ENCODE data around the gene EXOSC10. TPM values are rescaled to one million over a fixed set of nuclear protein-coding genes. Genes with fewer than 3 reads are reported as not detected.
"Not testable (repeated sequence)": the region's sequence is repeated elsewhere in the genome, so short reads cannot be mapped to it uniquely, and the experiment has no call there.

The EXOSC10 gene
- total RNA-seq, 1 donor from 2014 or later = 93.5 TPM

DNA sequence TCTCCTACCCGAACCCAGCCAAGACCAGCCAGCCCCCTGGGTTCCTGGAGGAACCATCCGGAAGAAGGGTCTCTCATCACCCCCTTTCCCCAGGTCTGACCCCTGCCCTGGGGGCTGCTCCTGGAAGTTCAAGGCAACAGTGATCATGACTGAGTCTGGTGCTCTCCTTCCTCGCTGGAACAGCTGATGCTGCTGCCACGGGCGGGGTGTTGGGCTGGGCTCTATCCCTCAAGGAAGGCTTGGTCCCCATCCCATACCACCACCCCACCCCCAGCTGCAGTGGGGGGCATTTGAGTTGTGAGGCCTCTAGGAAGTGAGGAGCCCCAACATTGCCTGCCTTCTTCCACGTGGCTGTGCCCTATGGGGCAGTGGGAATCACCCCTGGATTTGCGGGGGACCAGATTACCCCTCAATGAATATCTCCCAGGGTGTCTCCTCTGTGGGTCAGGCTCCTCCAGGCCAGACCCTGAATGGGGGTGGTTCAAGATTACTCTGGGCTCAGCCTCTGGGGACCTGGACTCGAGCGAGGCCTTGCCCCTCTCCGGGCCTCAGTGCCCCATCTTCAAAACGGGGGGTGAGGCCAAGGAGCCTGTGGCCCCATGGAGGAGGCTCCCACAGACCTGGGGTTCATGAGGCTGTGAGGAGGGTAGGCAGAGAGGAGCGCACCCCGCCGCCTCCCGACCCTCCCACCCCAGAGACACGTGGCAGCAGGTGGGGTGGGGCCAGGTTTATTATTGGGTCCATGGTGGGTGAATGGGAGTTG, 55.4 kb downstream of the EXOSC10 start:
- Mint-ChIP-seq H3K27me3 (ENCODE audit: insufficient read depth) (no peaks in the 10 kb centered on the region), H3K4me1 (ENCODE audit: low read depth) (no peaks in the 10 kb centered on the region), H3K27ac (no peak overlapping the region), H3K36me3 (ENCODE audit: low read depth) (no peaks in the 10 kb centered on the region), H3K9me3 (no peaks in the 10 kb centered on the region), H3K4me3 (no peak overlapping the region)
- DNase-seq (ENCODE audit: low spot score) = no peak
- intact Hi-C loops (cut with micrococcal nuclease) = no loop called here

DNA sequence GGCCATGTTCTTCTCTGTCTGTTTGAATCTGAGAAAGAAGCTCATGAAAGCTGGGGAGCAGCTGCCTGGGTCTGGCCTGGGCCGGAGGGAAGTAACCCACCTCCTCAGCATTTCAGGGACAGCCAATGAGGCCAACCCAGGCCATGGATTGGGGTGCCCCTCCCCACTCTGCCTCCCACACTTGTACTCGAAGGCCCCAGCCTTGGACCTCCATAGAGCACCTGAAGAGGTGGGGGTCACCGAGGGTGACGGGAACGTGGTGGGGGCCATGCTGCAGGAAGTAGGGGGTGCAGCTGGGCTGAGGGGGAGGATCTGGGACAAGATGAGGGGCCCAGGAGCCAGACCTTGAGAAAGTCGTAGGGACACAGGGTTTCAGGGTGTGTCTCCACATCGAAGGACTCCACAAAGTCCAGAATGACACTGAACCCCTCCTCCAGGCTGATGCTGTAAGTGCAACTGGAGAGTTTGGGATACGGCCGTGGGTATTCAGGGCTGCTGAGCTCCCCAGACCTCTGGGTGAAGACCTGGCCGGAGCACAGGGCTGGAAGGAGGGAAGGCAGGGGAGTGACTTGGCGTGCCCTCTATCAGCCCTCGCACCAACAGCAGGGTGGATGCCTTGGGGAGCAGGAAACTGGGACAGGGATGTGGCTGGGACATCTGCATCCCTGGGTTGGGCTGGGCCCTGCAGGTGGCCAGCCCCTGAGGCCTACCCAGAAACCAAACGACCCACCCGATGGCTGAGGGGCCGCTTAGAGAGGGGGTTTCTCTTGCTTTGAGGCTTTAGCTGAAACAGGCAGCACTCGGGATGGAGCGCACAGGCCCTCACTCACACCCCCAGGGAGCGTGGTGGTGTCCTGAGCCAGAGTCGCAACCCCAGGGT, 56.4 kb downstream of the EXOSC10 start:
- DNase-seq (ENCODE audit: low spot score) = no peak
- Mint-ChIP-seq H3K9me3 (no peaks in the 10 kb centered on the region), H3K27ac (no peak overlapping the region), H3K27me3 (ENCODE audit: insufficient read depth) (no peaks in the 10 kb centered on the region), H3K4me1 (ENCODE audit: low read depth) (no peaks in the 10 kb centered on the region), H3K4me3 (no peak overlapping the region), H3K36me3 (ENCODE audit: low read depth) (no peaks in the 10 kb centered on the region)
- intact Hi-C loops (cut with micrococcal nuclease) = no loop called here

DNA sequence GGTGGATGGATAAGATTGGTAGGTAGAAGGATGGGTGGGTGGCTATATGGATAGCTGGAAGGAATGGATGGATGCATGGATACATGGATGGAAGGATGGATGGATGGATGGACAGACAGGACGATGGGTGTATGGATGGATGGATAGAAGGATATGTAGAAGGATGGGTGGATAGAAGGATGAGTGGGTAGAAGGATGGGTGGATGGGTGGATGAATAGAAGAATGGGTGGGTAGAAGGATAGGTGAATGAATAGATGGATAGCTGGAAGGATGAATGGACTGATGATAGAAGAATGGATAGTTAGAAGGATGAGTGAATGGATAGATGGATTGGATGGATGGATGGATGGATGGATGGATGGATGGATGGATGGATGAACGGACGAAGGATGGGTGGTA, 57.6 kb downstream of the EXOSC10 start:
- H3K4me3 Mint-ChIP-seq = no peak overlapping the region
- H3K9me3 Mint-ChIP-seq = no peaks in the 10 kb centered on the region
- H3K27ac Mint-ChIP-seq = no peak overlapping the region
- H3K36me3 Mint-ChIP-seq (ENCODE audit: low read depth) = no peaks in the 10 kb centered on the region
- H3K4me1 Mint-ChIP-seq (ENCODE audit: low read depth) = peaks cover 7% of the 10 kb centered on the region
- no peak for DNase-seq (ENCODE audit: low spot score)
- peaks cover 3% of the 10 kb centered on the region for H3K27me3 Mint-ChIP-seq (ENCODE audit: insufficient read depth)
- intact Hi-C loops (cut with micrococcal nuclease) = no loop called here

DNA sequence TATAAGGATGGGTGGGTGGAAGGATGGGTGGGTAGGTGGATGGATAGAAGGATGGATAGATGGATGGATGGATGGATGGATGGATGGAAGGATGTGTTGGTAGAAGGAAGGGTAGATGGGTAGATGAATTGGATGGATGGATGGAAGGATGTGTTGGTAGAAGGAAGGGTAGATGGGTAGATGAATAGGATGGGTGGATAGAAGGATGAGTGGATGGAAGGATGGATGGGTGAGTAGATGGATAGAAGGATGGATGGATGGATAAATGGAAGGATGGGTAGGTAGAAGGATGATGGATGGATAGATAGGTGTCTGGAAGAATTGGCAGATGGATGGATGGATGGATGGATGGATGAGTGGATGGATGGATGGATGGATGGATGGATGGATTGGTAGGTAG, 58.6 kb downstream of the EXOSC10 start:
- no peaks in the 10 kb centered on the region for H3K9me3 Mint-ChIP-seq
- DNase-seq (ENCODE audit: low spot score) = no peak
- H3K27me3 Mint-ChIP-seq (ENCODE audit: insufficient read depth) = peaks cover 3% of the 10 kb centered on the region
- intact Hi-C loops (cut with micrococcal nuclease) = no loop called here
- H3K36me3 Mint-ChIP-seq (ENCODE audit: low read depth) = no peaks in the 10 kb centered on the region
- H3K4me3 Mint-ChIP-seq = no peak overlapping the region
- H3K4me1 Mint-ChIP-seq (ENCODE audit: low read depth) = peaks cover 7% of the 10 kb centered on the region
- no peak overlapping the region for H3K27ac Mint-ChIP-seq

DNA sequence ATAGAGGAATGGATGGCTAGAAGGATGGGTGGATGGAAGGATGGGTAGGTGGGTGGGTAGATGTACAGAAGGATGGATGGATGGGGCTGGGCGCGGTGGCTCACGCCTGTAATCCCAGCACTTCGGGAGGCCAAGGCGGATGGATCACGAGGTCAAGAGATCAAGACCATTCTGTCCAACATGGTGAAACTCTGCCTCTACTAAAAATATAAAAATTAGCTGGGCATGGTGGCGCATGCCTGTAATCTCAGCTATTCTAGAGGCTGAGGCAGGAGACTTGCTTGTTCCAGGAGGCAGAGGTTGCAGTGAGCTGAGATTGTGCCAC, 59.6 kb downstream of the EXOSC10 start:
- H3K9me3 Mint-ChIP-seq; H3K27ac Mint-ChIP-seq; H3K4me3 Mint-ChIP-seq; intact Hi-C loops (cut with micrococcal nuclease); DNase-seq (ENCODE audit: low spot score); H3K27me3 Mint-ChIP-seq (ENCODE audit: insufficient read depth); H3K4me1 Mint-ChIP-seq (ENCODE audit: low read depth); H3K36me3 Mint-ChIP-seq (ENCODE audit: low read depth): not testable (repeated sequence)

DNA sequence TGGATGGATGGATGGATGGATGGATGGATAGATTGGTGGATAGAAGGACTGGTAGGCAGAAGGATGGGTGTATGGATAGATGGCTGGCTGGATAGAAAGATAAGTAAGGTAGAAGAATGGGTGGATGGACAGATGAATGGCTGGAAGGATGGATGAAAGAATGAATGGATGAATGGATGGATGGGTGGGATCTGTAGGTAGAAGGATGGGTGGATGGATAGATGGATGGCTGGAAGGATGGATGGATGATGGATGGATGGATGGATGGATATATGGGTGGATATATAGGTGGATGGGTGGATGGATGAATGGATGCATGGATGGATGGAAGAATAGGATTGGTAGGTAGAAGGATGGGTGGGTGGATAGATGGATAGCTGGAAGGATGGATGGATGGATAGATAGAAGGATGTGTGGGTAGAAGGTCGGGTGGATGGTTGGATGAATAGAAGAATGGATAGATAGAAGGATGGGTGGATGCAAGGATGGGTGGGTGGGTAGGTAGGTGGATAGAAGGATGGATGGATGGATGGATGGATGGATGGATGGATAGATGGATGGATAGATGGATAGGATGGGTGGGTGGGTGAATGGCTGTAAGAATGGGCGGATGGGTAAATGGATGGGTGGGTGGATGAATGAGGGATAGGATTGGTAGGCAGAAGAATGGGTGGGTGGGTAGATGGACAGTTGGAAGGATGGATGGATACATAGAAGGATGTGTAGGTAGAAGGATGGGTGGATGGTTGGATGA, 60.1 kb downstream of the EXOSC10 start:
- intact Hi-C loops (cut with micrococcal nuclease) = loop anchor here (5.0 kb wide), 1 partner anchor 33 kb away; no protein-coding TSS in a partner anchor
- Mint-ChIP-seq H3K9me3 (no peaks in the 10 kb centered on the region), H3K27me3 (ENCODE audit: insufficient read depth) (peaks cover 3% of the 10 kb centered on the region), H3K36me3 (ENCODE audit: low read depth) (no peaks in the 10 kb centered on the region), H3K4me1 (ENCODE audit: low read depth) (peaks cover 7% of the 10 kb centered on the region), H3K4me3 (no peak overlapping the region), H3K27ac (no peak overlapping the region)
- no peak for DNase-seq (ENCODE audit: low spot score)

DNA sequence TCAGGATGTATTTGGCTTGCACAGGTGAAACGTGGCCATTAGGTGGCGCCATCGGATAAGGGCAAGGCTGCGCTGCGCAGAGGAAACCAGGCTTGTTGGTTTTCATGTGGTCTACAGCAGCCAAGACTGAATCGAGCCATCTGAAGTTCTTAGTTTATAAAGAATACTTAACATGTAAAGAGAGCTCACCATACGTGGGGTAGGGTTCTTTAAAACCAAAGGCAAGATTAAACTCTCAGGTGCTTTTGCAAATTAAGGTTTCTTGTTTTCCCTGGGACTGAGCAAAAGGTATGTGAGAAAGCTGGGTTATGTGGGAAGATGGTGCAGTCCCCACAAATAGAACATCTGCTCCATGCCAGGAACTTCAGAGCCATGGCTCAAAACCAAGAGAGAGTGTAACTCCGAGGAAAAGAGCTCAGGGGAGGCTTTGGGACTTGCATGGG, 61.9 kb downstream of the EXOSC10 start:
- no peaks in the 10 kb centered on the region for H3K36me3 Mint-ChIP-seq (ENCODE audit: low read depth)
- no peak overlapping the region for H3K27ac Mint-ChIP-seq
- H3K9me3 Mint-ChIP-seq = no peaks in the 10 kb centered on the region
- H3K4me1 Mint-ChIP-seq (ENCODE audit: low read depth) = peaks cover 7% of the 10 kb centered on the region
- DNase-seq (ENCODE audit: low spot score) = peak; percentile 80
- intact Hi-C loops (cut with micrococcal nuclease) = loop anchor here (1.0 to 5.0 kb wide), 6 partner anchors 23 to 681 kb away; partner anchors contain the start of genes EXOSC10 and SRM
- H3K4me3 Mint-ChIP-seq = no peak overlapping the region
- peaks cover 3% of the 10 kb centered on the region for H3K27me3 Mint-ChIP-seq (ENCODE audit: insufficient read depth)

DNA sequence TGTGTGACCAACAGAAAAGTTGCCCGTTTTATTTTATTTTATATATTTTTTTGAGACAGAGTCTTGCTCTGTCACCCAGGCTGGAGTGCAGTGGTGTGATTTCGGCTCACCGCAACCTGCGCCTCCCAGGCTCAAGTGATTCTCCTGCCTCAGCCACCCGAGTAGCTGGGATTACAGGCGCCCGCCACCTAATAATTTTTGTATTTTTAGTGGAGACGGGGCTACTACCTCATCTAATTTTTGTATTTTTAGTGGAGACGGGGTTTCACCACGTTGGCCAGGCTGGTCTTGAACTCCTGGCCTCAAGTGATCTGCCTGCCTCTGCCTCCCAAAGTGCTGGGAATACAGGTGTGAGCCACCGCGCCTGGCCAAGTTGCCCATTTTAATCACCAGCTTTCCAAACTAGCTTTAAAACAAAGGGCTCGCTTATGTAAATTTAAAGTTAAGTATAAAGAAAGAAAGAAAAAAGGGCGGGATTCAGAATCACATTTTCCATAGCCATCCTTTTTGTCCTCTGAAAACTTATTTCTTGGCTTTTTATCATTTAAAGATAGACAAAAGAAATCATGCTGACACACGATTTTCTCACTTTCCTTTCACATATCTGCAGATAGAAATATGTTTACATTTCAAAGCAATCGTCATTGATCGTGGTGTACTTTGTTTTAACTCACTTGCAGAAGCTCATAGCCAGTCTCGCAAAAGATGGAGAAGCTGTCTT, 62.5 kb downstream of the EXOSC10 start:
- not testable (repeated sequence) for H3K27ac Mint-ChIP-seq; H3K4me1 Mint-ChIP-seq (ENCODE audit: low read depth); H3K27me3 Mint-ChIP-seq (ENCODE audit: insufficient read depth); H3K9me3 Mint-ChIP-seq; H3K4me3 Mint-ChIP-seq; DNase-seq (ENCODE audit: low spot score); H3K36me3 Mint-ChIP-seq (ENCODE audit: low read depth)
- intact Hi-C loops (cut with micrococcal nuclease) = loop anchor here (1.0 to 5.0 kb wide), 6 partner anchors 23 to 682 kb away; partner anchors contain the start of genes EXOSC10 and SRM

DNA sequence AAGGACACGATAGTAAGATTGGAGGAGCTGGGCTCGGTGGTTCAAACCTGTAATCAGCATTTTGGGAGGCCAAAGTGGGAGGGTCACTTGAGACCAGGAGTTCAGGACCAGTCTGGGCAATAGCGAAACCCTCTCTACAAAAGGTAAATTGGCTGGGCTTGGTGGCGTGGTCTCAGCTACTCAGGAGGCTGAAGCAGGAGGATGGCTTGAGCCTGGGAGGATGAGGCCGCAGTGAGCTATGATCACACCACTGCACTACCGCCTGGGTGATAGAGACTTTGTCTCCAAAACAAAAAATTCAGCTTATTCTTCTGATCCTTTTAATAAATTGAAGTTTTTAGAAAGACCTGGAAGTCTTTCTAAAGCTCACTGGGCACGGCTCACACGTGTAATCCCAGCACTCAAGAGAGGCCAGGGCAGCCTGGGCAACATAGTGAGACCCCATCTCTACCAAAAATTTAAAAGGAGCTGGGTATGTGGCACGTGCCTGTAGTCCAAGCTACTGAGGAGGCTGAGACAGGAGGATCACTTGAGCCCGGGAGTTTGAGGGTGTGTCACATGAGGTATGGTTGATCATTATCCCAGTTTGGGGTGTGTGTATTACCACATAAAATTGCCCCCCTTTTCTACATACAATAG, 67.9 kb downstream of the EXOSC10 start:
- Mint-ChIP-seq H3K9me3 (no peaks in the 10 kb centered on the region), H3K27ac (no peak overlapping the region), H3K36me3 (ENCODE audit: low read depth) (peaks cover 6% of the 10 kb centered on the region), H3K4me3 (no peak overlapping the region), H3K27me3 (ENCODE audit: insufficient read depth) (no peaks in the 10 kb centered on the region), H3K4me1 (ENCODE audit: low read depth) (no peaks in the 10 kb centered on the region)
- no peak for DNase-seq (ENCODE audit: low spot score)
- intact Hi-C loops (cut with micrococcal nuclease) = no loop called here

DNA sequence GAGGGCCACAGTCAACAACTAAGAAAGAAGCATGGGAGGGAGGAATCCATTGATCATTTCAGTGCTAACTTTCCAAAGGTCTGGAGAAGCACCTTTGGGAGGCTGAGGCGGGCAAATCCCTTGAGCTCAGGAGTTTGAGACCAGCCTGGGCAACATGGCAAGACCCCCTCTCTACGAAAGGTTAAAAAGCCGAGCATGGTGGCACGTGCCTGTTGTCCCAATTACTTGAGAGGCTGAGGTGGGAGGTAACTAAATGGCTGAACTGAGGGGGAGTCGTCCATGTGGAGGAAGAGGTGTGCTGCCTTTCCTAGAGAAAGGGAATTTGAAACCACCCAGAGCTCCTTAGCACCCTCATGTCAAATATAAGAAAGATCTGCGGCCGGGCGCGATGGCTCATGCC, 68.8 kb downstream of the EXOSC10 start:
- Mint-ChIP-seq H3K4me1 (ENCODE audit: low read depth) (no peaks in the 10 kb centered on the region), H3K27me3 (ENCODE audit: insufficient read depth) (no peaks in the 10 kb centered on the region), H3K9me3 (no peaks in the 10 kb centered on the region), H3K27ac (no peak overlapping the region), H3K4me3 (no peak overlapping the region), H3K36me3 (ENCODE audit: low read depth) (peaks cover 11% of the 10 kb centered on the region)
- DNase-seq (ENCODE audit: low spot score) = no peak
- intact Hi-C loops (cut with micrococcal nuclease) = no loop called here

DNA sequence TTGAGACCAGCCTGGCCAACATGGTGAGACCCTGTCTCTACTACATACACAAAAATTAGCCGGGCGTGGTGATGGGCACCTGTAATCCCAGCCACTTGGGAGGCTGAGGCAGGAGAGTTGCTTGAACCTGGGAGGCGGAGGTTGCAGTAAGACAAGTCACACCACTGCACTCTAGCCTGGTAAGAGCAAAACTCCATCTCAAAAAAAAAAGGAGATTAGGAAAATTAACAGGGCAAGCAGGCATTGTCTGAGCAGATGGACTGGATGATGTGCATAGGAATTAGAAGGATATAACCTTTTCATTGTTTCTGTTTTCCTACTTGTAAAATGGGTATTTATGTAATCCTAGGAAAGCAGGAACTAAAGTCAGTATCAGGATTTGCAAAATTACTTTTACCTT, 71.7 kb downstream of the EXOSC10 start:
- intact Hi-C loops (cut with micrococcal nuclease) = no loop called here
- H3K27ac Mint-ChIP-seq = no peak overlapping the region
- no peaks in the 10 kb centered on the region for H3K27me3 Mint-ChIP-seq (ENCODE audit: insufficient read depth)
- no peak overlapping the region for H3K4me3 Mint-ChIP-seq
- H3K36me3 Mint-ChIP-seq (ENCODE audit: low read depth) = peaks cover 30% of the 10 kb centered on the region
- H3K9me3 Mint-ChIP-seq = no peaks in the 10 kb centered on the region
- H3K4me1 Mint-ChIP-seq (ENCODE audit: low read depth) = peaks cover 14% of the 10 kb centered on the region
- DNase-seq (ENCODE audit: low spot score) = no peak

DNA sequence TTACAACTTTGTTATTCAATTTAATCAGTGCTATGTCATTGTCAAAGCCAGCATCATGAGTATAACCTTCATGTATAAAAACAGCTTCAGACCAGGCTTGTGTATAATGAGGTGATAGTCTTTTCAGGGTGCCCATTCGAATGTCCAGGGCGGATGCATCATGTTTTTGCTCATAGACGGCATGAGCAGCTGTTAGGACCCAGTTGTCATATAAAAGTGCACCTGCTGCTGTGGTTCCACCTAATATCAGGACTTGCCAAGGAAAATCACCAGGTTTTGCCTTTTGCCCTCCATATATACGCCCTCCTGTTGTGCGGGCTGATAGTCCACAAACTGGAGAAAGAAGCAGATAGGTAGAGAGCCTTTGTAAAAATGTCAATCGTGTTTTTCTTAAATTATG, 72.4 kb downstream of the EXOSC10 start:
- intact Hi-C loops (cut with micrococcal nuclease) = no loop called here
- Mint-ChIP-seq H3K27me3 (ENCODE audit: insufficient read depth) (no peaks in the 10 kb centered on the region), H3K4me1 (ENCODE audit: low read depth) (peaks cover 15% of the 10 kb centered on the region), H3K4me3 (no peak overlapping the region), H3K27ac (no peak overlapping the region), H3K36me3 (ENCODE audit: low read depth) (peaks cover 35% of the 10 kb centered on the region), H3K9me3 (no peaks in the 10 kb centered on the region)
- DNase-seq (ENCODE audit: low spot score) = no peak
